HUES64 (cell line): ENCODE measurements around the gene ABCB10.
"Not testable (repeated sequence)": the region's sequence is repeated elsewhere in the genome, so short reads cannot be mapped to it uniquely, and the experiment has no call there.

Experiments used
- H3K27ac ChIP-seq: 2 replicates; pipeline ENCODE4 v1.7.0; 2013; ENCODE audit warnings: low read depth, low read length, inconsistent platforms
- H3K27me3 ChIP-seq: 2 replicates; pipeline ENCODE4 v1.6.1; 2013; ENCODE audit warnings: mild to moderate bottlenecking, low read length; ENCODE audit not compliant: insufficient read depth
- H3K36me3 ChIP-seq: 2 replicates; pipeline ENCODE4 v1.6.1; 2013; ENCODE audit warnings: mild to moderate bottlenecking, low read length; ENCODE audit not compliant: insufficient read depth
- H3K4me1 ChIP-seq: 2 replicates; pipeline ENCODE4 v1.6.1; 2013; ENCODE audit warnings: mild to moderate bottlenecking, low read length, moderate library complexity; ENCODE audit not compliant: insufficient read depth
- H3K4me3 ChIP-seq: 2 replicates; pipeline ENCODE4 v1.5.1; 2013; ENCODE audit warnings: mild to moderate bottlenecking, low read length, moderate library complexity
- H3K9ac ChIP-seq: 2 replicates; pipeline ENCODE4 v1.6.1; 2013; ENCODE audit warnings: mild to moderate bottlenecking, low read depth, low read length
- H3K9me3 ChIP-seq: 2 replicates; pipeline ENCODE4 v1.6.1; 2013; ENCODE audit warnings: low read depth, low read length; ENCODE audit not compliant: insufficient read depth
- WGBS: fragments of 150-250, 120-280 bp; methylation state at CpG from one replicate; pipeline ENCODE4 v1.1.7; 2013; ENCODE audit warnings: missing lambda C conversion rate; 5-methylcytosine and 5-hydroxymethylcytosine counted together

ABCB10 gene

DNA sequence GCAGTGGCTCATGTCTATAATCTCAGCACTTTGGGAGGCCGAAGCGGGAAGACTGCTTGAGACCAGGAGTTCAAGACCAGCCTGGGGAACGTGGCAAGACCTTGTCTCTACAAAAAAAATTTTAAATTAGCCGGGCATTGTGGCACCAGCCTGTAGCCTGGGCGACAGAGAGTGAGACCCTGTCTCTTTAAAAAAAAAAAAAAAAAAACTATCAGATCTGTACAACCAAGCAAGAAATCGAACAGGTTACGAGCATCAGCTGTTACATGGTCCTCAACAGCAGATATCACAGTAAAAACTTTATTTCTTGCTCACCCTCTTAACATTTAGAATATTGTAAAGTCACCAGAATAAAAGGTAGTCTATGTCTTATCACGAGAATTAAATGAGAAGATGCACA is 51.9 kb downstream of the ABCB10 start:
- Histone ChIP-seq H3K4me3 (peak overlapping the region; percentile 87), H3K36me3 (peaks cover 29% of the 10 kb centered on the region), H3K9me3 (no peaks in the 10 kb centered on the region), H3K4me1 (peaks cover 6% of the 10 kb centered on the region; the same call in 1 of the 2 replicates), H3K27me3 (no peaks in the 10 kb centered on the region), H3K9ac (no peak overlapping the region), H3K27ac (no peak overlapping the region)
- 94% methylated on average over 8 of the region's 8 CpGs for WGBS

DNA sequence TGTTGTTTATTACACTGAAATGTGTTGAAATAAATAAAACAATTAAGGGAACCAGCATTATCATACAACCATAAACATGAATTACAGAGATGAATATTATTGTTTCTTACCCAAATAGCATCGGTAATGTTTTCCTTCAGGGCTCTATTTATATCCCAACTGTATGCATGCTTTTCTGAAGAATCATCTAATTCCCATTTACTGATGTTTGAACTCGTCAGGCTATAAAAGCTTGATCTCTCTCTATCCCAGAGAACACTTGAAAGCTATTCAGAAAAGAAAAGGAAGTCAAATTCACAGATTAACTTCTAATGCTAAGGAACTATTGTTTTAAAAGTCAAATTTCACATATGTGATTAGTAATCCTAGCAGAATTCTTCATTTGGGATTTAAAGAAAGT is 62.7 kb downstream of the ABCB10 start:
- 93% methylated on average over 2 of the region's 2 CpGs for WGBS
- no peak overlapping the region for H3K9ac ChIP-seq
- no peak overlapping the region for H3K27ac ChIP-seq
- no peaks in the 10 kb centered on the region for H3K9me3 ChIP-seq
- H3K4me1 ChIP-seq = no peaks in the 10 kb centered on the region
- peaks cover 97% of the 10 kb centered on the region for H3K36me3 ChIP-seq
- no peaks in the 10 kb centered on the region for H3K27me3 ChIP-seq
- no peak overlapping the region for H3K4me3 ChIP-seq

DNA sequence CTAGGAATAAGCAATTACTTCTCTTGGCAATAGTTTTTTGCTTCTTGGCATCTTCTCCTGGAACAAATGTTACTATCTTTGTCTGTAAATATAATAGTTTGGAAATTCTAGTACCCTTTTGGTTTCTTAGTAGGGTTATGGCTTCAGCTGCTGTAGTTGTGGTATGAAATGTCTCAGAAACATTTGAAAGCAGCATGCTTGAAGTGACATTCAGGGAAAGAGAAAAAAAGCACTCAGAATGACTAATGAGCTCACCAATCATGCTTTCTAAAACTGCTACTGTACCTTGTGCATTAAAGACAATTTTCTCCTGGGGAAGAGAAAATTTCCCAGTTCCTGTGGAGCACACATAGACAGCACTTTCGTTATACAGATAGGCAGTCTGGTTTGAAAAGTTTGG is 71.3 kb downstream of the ABCB10 start:
- Histone ChIP-seq H3K27ac (no peak overlapping the region), H3K9ac (no peak overlapping the region), H3K27me3 (no peaks in the 10 kb centered on the region), H3K9me3 (no peaks in the 10 kb centered on the region), H3K4me3 (no peak overlapping the region), H3K36me3 (peaks cover 96% of the 10 kb centered on the region), H3K4me1 (no peaks in the 10 kb centered on the region)
- WGBS = 95% methylated on average over 1 of the region's 1 CpG

DNA sequence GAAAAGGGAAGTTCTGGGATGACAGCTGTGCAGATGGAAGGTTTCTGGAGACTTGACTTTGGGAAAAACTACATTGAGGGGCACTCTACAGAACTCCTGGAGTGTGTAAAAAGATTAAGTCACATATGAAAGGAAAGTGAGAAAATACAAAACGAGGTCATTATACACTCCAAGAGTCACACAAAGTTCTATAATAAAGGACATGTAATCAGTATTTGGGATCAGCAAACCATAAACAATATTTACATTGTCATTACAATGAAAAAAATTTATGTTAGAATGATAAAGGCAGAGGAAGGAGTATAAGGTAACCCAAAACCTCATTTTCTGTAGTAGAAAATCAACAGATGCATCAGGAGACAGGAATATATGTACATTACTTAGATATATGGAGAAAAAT is 73.2 kb downstream of the ABCB10 start:
- Histone ChIP-seq H3K9ac (no peak overlapping the region), H3K4me1 (no peaks in the 10 kb centered on the region), H3K9me3 (no peaks in the 10 kb centered on the region), H3K27ac (no peak overlapping the region), H3K27me3 (no peaks in the 10 kb centered on the region), H3K36me3 (peaks cover 97% of the 10 kb centered on the region), H3K4me3 (no peak overlapping the region)
- no CpG with 5 or more reads among the region's 1 CpG for WGBS

DNA sequence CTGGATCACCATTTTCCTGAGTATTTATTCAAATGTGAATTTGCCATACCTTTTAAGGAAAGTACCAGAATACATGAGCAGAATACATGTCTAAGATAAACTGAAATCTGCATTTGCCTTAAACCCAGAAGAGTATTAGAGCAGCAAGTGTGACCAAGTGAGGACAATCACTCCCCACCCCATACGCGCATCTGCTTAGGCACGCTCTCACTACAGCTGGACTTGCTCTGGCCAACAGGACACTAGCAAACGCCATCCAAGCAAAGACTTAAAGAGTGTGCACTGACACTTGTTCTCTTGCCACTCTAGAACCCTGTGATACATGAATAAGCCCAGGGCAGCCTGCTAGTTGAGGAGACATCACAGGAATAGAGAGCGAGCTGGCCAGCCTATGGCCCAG is 76.0 kb downstream of the ABCB10 start:
- Histone ChIP-seq H3K27ac (no peak overlapping the region), H3K9ac (no peak overlapping the region), H3K9me3 (no peaks in the 10 kb centered on the region), H3K27me3 (no peaks in the 10 kb centered on the region), H3K4me3 (no peak overlapping the region), H3K4me1 (no peaks in the 10 kb centered on the region), H3K36me3 (peaks cover 91% of the 10 kb centered on the region)
- 97% methylated on average over 5 of the region's 5 CpGs for WGBS

DNA sequence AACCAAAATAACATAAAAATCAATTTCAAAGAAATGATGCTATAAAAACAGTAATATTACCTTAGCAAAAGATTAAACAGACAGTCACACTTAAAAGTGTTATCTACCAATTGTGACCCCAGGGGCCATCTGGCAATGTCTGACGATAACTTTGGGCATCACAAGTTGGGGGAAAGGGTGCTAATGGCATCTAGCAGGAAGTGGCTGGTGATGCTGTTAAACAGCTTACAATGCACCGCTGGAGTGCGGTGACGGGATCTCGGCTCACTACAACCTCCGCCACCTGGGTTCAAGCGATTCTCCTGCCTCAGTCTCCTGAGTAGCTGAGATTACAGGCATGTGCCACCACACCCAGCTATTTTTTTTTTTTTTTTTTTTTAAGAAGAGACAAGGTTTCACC is 78.0 kb downstream of the ABCB10 start:
- peaks cover 87% of the 10 kb centered on the region for H3K36me3 ChIP-seq
- H3K4me1 ChIP-seq = no peaks in the 10 kb centered on the region
- H3K4me3 ChIP-seq = no peak overlapping the region
- no peak overlapping the region for H3K27ac ChIP-seq
- WGBS = 97% methylated on average over 7 of the region's 7 CpGs
- no peaks in the 10 kb centered on the region for H3K9me3 ChIP-seq
- no peak overlapping the region for H3K9ac ChIP-seq
- no peaks in the 10 kb centered on the region for H3K27me3 ChIP-seq

DNA sequence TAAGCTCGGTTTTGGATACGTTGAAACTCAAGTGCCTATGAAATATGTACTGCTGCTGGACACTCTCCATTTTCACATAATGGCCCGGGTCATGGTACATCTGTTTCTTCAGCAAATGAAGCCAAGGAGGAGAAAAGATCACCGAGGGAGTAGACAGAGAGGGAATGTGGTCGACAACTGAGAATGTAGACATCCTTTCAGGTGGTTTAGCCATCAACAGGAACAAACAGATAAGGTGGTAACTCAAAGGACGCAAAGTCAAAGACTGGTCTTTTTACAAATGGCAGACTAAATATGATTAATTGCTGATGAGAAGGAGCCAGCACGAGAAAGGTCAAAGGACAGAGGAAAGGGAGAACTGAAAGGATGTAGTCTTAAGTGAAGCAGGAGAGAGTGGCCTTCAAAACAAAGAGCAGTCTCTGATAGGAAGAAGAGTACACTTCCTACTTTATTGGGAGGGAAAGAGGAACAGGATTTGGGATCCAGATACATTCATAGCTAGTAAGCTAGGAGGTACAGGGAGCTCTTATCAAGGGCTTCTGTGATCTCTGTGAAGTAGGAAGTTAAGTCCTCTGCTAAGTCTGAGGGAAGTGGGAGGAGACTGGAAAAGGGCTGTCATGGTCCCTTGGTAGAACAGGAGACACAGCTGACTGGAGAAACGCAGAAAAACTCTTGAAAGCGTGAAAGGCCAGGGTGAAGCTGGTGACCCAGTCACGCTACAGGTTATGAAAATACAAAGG is 78.7 kb downstream of the ABCB10 start:
- WGBS = 90% methylated on average over 10 of the region's 10 CpGs
- H3K27ac ChIP-seq = no peak overlapping the region
- H3K4me3 ChIP-seq = no peak overlapping the region

DNA sequence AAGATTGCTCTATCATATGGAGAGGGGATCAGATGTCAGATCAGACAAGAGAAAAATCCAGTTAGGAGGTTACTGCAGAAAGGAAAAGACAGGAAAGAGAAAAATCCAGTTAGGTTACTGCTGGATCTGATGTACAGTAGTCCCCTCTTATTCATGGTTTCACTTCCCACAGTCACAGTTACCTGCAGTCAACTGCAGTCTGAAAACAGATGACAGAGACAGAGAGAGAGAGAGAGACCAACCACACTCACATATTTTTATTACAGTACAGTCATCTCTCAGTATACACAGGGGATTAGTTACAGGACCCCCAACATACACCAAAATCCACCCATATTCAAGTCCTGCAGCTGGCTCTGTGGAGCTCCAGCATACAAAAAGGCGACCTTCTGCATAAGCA is 79.7 kb downstream of the ABCB10 start:
- Histone ChIP-seq H3K4me3 (no peak overlapping the region), H3K36me3 (peaks cover 87% of the 10 kb centered on the region), H3K27ac (no peak overlapping the region), H3K9ac (no peak overlapping the region), H3K9me3 (no peaks in the 10 kb centered on the region), H3K4me1 (no peaks in the 10 kb centered on the region), H3K27me3 (no peaks in the 10 kb centered on the region)
- 93% methylated on average over 1 of the region's 1 CpG for WGBS

More for the DNA sequence above, 78.7 kb downstream of the ABCB10 start:
- Histone ChIP-seq H3K9ac (no peak overlapping the region), H3K9me3 (no peaks in the 10 kb centered on the region), H3K36me3 (peaks cover 87% of the 10 kb centered on the region), H3K27me3 (no peaks in the 10 kb centered on the region), H3K4me1 (no peaks in the 10 kb centered on the region)

DNA sequence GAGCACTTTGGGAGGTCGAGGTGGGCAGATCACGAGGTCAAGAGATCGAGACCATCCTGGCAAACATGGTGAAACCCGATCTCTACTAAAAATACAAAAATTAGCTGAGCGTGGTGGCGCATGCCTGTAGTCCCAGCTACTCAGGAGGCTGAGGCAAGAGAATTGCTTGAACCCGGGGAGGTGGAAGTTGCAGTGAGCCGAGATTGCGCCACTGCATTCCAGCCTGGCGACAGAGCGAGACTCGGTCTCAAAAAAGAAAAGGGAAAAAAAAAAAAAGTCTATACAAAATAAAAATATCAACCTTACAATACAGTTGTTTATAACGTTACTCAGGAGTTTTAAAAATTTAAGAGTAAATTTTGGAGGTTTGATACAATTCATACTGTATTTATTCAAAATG is 82.6 kb downstream of the ABCB10 start:
- H3K4me3 ChIP-seq, H3K9ac ChIP-seq, H3K27me3 ChIP-seq, H3K4me1 ChIP-seq, H3K9me3 ChIP-seq, H3K27ac ChIP-seq: not testable (repeated sequence)
- WGBS = 90% methylated on average over 9 of the region's 13 CpGs
- H3K36me3 ChIP-seq = peaks cover 80% of the 10 kb centered on the region

DNA sequence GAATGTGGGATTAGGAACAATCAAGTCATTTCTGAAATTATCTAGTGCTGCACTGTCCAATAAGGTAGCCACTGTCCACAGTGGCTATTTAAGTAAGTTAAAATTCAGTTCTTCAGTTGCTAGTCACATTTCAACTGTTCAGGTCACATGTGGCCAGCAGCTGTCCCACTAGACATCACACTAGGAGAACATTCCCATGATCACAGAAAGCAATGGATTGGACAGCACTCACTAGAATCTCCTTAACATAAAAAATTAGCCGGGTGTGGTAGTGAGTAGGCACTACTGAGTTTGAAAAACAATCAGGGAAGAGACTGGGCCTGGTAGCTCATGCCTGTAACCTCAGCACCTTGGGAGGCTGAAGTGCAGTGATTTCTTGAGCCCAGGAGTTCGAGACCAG is 84.0 kb downstream of the ABCB10 start:
- WGBS = 94% methylated on average over 2 of the region's 2 CpGs
- no peaks in the 10 kb centered on the region for H3K27me3 ChIP-seq
- H3K4me3 ChIP-seq = no peak overlapping the region
- peaks cover 81% of the 10 kb centered on the region for H3K36me3 ChIP-seq
- no peaks in the 10 kb centered on the region for H3K9me3 ChIP-seq
- H3K27ac ChIP-seq = no peak overlapping the region
- H3K9ac ChIP-seq = no peak overlapping the region
- no peaks in the 10 kb centered on the region for H3K4me1 ChIP-seq

DNA sequence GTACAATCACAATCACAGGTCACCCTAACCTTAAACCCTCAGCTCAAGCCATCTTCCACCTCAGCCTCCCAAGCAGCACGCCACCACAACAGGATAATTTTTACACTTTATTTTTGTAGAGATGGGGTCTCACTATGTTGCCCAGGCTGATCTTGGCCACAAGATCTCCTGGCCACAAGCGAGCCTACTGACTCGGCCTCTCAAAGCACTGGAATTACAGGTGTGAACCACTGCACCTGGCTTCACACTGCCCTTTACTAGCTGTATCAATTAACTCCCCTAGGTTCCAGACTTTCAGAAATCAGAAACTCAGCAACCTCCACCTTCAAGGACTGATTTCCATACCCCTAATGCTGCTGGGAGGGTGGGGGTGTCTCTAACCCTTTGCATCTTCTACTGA is 87.3 kb downstream of the ABCB10 start:
- 92% methylated on average over 3 of the region's 3 CpGs for WGBS
- Histone ChIP-seq H3K36me3 (peaks cover 90% of the 10 kb centered on the region), H3K4me3 (no peak overlapping the region), H3K27me3 (no peaks in the 10 kb centered on the region), H3K9ac (no peak overlapping the region), H3K9me3 (no peaks in the 10 kb centered on the region), H3K27ac (no peak overlapping the region), H3K4me1 (no peaks in the 10 kb centered on the region)
